Pons (tissue), 1 donor: ENCODE measurements around the gene GUCA1A.
"Not testable (repeated sequence)": the region's sequence is repeated elsewhere in the genome, so short reads cannot be mapped to it uniquely, and the experiment has no call there.

Experiments used
- DNase-seq: peaks from one replicate; pipeline ENCODE4 v3.0.0-alpha.2; 2016; ENCODE audit warnings: low spot score

The GUCA1A gene

GRCh38 chr6:42147138-42147562 is 26.0 kb upstream of the GUCA1A start:
- DNase-seq, result no peak

- no peak for DNase-seq
These were observed 25.1 kb upstream of the GUCA1A start for GRCh38 chr6:42148058-42148457.

- no peak for DNase-seq
These were observed 22.9 kb upstream of the GUCA1A start for GRCh38 chr6:42150254-42150653.

GRCh38 chr6:42152024-42152423 is 21.1 kb upstream of the GUCA1A start:
- DNase-seq, result no peak

GRCh38 chr6:42152528-42153213 is 20.5 kb upstream of the GUCA1A start:
- DNase-seq, result not testable (repeated sequence)

- no peak for DNase-seq
These were observed 19.2 kb upstream of the GUCA1A start for GRCh38 chr6:42153921-42154320.

GRCh38 chr6:42154461-42155209 is 18.5 kb upstream of the GUCA1A start:
- DNase-seq, result no peak

- DNase-seq, result no peak
These were observed 17.9 kb upstream of the GUCA1A start for GRCh38 chr6:42155293-42155692.

GRCh38 chr6:42156638-42157037 is 16.5 kb upstream of the GUCA1A start:
- no peak for DNase-seq

- no peak for DNase-seq
These were observed 15.2 kb upstream of the GUCA1A start for GRCh38 chr6:42158011-42158410.

- DNase-seq, result no peak
These were observed 14.5 kb upstream of the GUCA1A start for GRCh38 chr6:42158631-42159030.

GRCh38 chr6:42159431-42160024 is 13.6 kb upstream of the GUCA1A start:
- no peak for DNase-seq

GRCh38 chr6:42162384-42162783 is 10.8 kb upstream of the GUCA1A start:
- DNase-seq, result no peak

GRCh38 chr6:42162812-42163211 is 10.4 kb upstream of the GUCA1A start:
- no peak for DNase-seq

- DNase-seq, result no peak
These were observed 9.2 kb upstream of the GUCA1A start for GRCh38 chr6:42163981-42164380.

- no peak for DNase-seq
These were observed 8.1 kb upstream of the GUCA1A start for GRCh38 chr6:42165016-42165415.

- peak; percentile 59 for DNase-seq
These were observed 6.6 kb upstream of the GUCA1A start for GRCh38 chr6:42166444-42167141.

GRCh38 chr6:42168650-42169049 is 4.5 kb upstream of the GUCA1A start:
- no peak for DNase-seq

GRCh38 chr6:42169780-42170179 is 3.4 kb upstream of the GUCA1A start:
- not testable (repeated sequence) for DNase-seq

- DNase-seq, result no peak
These were observed 1.2 kb upstream of the GUCA1A start for GRCh38 chr6:42171813-42172581.

- DNase-seq, result no peak
These were observed 2.7 kb downstream of the GUCA1A start for GRCh38 chr6:42175860-42176259.

- DNase-seq, result no peak
These were observed 3.8 kb downstream of the GUCA1A start for GRCh38 chr6:42176981-42177380.
